Nephron progenitor cell (in vitro differentiated cells): Measurements from ENCODE around the gene SPG7.

Experiments
- DNase-seq: peaks from one replicate; pipeline ENCODE4 v3.0.0; 2021
- H3K27ac Mint-ChIP-seq: 2 replicates; pipeline ENCODE4 v1.8.0; 2021; ENCODE audit warnings: mild to moderate bottlenecking, moderate library complexity, mixed read lengths
- H3K27me3 Mint-ChIP-seq: 2 replicates; pipeline ENCODE4 v1.8.0; 2021; ENCODE audit warnings: mild to moderate bottlenecking, low read depth, mixed read lengths; ENCODE audit not compliant: poor library complexity
- H3K36me3 Mint-ChIP-seq: 2 replicates; pipeline ENCODE4 v1.8.0; 2021; ENCODE audit warnings: low read depth, mixed read lengths
- H3K4me1 Mint-ChIP-seq: 2 replicates; pipeline ENCODE4 v1.8.0; 2021; ENCODE audit warnings: mixed read lengths
- H3K4me3 Mint-ChIP-seq: 2 replicates; pipeline ENCODE4 v1.8.0; 2021; ENCODE audit warnings: mild to moderate bottlenecking, moderate library complexity, mixed read lengths
- H3K9me3 Mint-ChIP-seq: 2 replicates; pipeline ENCODE4 v1.8.0; 2021; ENCODE audit warnings: mild to moderate bottlenecking, moderate library complexity, mixed read lengths
- TF ChIP-seq, protein P1 (sequence below): fragments of 200-600 bp; sonication (generic); IDR thresholded peaks from 2 replicates; pipeline ENCODE4 v1.5.0; 2021; ENCODE audit warnings: antibody characterized with exemption

SPG7 gene

DNA sequence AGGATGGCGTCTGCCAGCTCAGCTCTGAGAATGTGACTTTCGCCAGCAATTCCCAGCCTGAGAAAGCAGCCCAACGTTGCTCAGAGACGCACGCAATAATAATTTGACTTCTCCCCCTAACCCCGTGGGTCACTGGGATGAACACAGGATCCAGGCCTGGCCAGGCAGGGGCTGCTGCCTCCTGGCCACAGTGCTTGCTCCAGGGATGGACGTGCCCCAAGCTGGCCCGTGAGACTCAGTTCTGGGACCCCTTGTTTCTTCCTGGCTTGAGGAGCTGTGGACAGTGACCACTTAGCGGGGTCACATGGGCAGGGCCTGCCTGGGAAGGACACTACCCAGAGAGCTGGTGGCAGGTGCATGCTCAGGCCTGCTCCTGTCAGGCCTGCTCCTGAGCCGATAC lies 91.7 kb downstream of the SPG7 start:
- no peaks in the 10 kb centered on the region for H3K27me3 Mint-ChIP-seq
- TF ChIP-seq, protein P1, sequence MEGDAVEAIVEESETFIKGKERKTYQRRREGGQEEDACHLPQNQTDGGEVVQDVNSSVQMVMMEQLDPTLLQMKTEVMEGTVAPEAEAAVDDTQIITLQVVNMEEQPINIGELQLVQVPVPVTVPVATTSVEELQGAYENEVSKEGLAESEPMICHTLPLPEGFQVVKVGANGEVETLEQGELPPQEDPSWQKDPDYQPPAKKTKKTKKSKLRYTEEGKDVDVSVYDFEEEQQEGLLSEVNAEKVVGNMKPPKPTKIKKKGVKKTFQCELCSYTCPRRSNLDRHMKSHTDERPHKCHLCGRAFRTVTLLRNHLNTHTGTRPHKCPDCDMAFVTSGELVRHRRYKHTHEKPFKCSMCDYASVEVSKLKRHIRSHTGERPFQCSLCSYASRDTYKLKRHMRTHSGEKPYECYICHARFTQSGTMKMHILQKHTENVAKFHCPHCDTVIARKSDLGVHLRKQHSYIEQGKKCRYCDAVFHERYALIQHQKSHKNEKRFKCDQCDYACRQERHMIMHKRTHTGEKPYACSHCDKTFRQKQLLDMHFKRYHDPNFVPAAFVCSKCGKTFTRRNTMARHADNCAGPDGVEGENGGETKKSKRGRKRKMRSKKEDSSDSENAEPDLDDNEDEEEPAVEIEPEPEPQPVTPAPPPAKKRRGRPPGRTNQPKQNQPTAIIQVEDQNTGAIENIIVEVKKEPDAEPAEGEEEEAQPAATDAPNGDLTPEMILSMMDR, result no peak
- H3K4me1 Mint-ChIP-seq, result peaks cover 42% of the 10 kb centered on the region
- no peaks in the 10 kb centered on the region for H3K36me3 Mint-ChIP-seq
- H3K27ac Mint-ChIP-seq, result no peak overlapping the region
- no peak for DNase-seq
- no peaks in the 10 kb centered on the region for H3K9me3 Mint-ChIP-seq
- H3K4me3 Mint-ChIP-seq, result no peak overlapping the region

DNA sequence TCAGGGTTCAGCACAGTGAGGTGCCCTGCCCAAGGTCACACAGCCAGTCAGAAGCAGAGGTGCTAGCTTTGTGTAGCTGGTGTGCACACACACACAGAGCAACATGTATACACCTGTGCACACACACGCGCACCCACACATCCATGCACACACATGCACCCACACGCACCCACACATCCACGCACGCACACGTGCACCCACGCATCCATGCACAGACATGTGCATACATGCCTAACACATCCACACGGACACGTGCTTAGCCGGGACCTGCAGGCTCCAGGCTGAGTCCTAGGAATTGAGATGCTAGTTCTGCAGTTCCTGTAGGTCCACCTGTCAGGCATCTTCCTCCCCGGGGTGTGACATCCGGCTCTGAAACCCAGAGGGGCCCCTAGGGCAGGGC lies 92.2 kb downstream of the SPG7 start:
- no peaks in the 10 kb centered on the region for H3K9me3 Mint-ChIP-seq
- no peaks in the 10 kb centered on the region for H3K27me3 Mint-ChIP-seq
- H3K4me1 Mint-ChIP-seq, result peaks cover 42% of the 10 kb centered on the region
- no peaks in the 10 kb centered on the region for H3K36me3 Mint-ChIP-seq
- H3K4me3 Mint-ChIP-seq, result no peak overlapping the region
- TF ChIP-seq, protein P1, result no peak
- no peak overlapping the region for H3K27ac Mint-ChIP-seq
- no peak for DNase-seq

DNA sequence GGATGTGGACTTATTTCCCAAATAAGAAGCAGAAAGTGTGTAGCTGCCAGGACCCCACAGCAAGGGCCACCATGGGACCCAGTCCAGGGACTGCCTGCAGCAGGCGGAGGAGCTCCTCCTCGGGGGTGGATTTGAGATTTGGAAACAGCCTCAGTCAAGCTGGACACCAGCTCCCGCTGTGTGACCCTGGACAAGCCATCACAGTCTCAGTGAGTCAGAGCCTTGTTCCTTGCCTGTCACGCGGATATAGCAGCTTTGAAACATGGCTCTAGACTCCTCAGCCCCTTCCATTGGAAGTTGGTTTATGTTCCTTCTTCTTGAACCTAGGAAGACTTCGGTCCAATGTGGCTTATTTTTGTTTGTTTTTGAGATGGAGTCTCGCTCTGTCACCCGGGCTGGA lies 92.8 kb downstream of the SPG7 start:
- Mint-ChIP-seq H3K9me3 (no peaks in the 10 kb centered on the region), H3K27ac (no peak overlapping the region), H3K4me3 (no peak overlapping the region), H3K4me1 (peaks cover 42% of the 10 kb centered on the region), H3K36me3 (no peaks in the 10 kb centered on the region), H3K27me3 (no peaks in the 10 kb centered on the region)
- TF ChIP-seq, protein P1, result no peak
- DNase-seq, result no peak

DNA sequence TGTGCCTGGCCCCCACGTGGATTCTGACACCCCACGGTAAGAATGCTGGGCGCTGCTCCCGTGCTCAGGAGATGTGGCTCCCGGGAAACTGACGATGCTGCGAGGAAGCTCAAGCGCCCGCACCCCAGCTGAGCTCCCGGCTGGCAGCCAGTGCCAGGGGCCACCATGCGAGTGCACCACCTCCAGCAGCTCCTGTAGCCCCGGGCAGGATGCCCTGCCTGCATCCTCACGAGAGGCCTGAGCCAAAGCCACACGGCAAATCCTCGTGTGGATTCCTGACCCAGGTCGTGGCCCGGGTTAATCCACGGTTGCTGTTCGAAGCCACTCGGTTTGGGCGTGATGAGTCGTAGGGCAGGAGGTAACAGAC lies 93.7 kb downstream of the SPG7 start:
- Mint-ChIP-seq H3K4me3 (no peak overlapping the region), H3K9me3 (no peaks in the 10 kb centered on the region), H3K36me3 (no peaks in the 10 kb centered on the region), H3K4me1 (peaks cover 42% of the 10 kb centered on the region), H3K27ac (peak overlapping the region; percentile 29), H3K27me3 (no peaks in the 10 kb centered on the region)
- no peak for DNase-seq
- TF ChIP-seq, protein P1, result no peak

DNA sequence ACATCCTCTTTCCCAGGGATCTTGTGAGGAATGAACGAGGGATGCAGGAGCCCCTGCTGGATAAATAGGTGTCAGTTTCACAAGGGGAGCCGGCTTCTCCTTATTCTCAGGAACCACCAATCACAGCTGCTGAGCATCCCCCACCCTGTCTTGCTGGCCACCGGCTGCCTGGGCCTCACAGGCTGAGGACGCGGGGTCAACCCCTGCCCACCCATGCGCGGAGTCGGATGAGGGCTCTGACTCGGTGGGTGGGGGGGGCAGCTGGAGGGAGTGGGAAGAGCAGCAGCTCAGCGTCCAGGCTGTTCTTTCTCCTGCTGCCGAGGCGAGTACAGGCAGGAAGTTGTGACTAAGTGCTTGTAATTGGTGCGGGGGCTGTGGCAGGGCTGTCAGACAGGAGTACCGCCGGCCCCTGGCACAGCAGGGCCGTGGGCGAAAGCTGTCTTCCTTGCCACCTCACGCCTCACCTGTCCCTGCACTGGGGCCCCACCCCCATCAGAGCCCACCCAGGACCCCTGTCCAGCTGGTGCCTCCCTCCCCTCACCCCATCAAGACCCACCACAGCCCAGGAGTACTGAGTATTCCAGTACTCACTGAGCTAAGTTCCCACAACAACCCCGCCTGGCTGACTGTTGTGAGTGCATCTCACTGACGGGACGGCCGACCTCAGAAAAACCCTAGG lies 94.2 kb downstream of the SPG7 start:
- Mint-ChIP-seq H3K4me3 (no peak overlapping the region), H3K27ac (peak overlapping the region; percentile 78), H3K27me3 (no peaks in the 10 kb centered on the region), H3K9me3 (no peaks in the 10 kb centered on the region), H3K4me1 (peaks cover 39% of the 10 kb centered on the region), H3K36me3 (no peaks in the 10 kb centered on the region)
- TF ChIP-seq, protein P1, result no peak
- DNase-seq, result peak; percentile 98

DNA sequence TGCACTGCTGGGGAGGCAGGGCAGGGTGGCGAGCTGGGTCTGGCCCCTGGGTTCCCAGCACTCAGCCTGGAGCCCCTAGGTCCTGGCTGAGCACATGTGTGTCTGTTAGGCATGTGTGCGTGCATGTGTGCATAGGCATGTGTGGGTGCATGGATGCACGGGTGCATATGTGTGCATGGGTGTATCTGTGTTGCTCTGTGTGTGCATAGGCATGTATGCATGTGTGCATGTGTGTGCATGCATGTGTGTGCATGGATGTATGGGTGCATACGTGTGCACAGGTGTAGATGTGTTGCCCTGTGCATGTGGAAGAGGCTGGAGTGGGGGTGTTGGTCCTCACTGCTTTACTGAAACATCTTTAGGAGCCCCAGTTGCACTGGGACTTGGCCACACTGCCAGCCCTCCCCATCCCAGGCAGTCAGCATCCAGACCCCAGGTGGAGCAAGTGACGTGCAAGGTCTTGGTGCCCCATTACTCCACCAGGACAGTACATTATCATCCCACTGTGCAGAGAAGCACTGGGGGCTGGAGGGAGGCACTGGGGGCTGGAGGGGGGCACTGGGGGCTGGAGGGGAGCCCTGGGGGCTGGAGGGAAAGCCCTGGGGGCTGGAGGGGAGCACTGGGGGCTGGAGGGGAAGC lies 94.9 kb downstream of the SPG7 start:
- Mint-ChIP-seq H3K4me1 (peaks cover 42% of the 10 kb centered on the region), H3K4me3 (no peak overlapping the region), H3K27me3 (no peaks in the 10 kb centered on the region), H3K9me3 (no peaks in the 10 kb centered on the region), H3K27ac (peak overlapping the region; percentile 78), H3K36me3 (no peaks in the 10 kb centered on the region)
- TF ChIP-seq, protein P1, result no peak
- no peak for DNase-seq
